ENCODE results near the gene PWWP2A. TPM values are rescaled to one million over a fixed set of nuclear protein-coding genes. Genes with fewer than 3 reads are reported as not detected.
A peak's percentile ranks its signal among the peaks of the same experiment; 100 is the strongest.

The PWWP2A gene
- total RNA-seq, 1 experiment from 2014 or later, result 61.1 TPM

- H3K4me3 Mint-ChIP-seq, result peak overlapping the region; percentile 38
- ATAC-seq (peak; percentile 82), DNase-seq (ENCODE audit: low spot score) (peak; percentile 64)
- peaks cover 4% of the 10 kb centered on the region; the same call in 1 of the 2 replicates for H3K36me3 Mint-ChIP-seq
- ChIA-PET CTCF (interaction anchor here (0.9 to 1.9 kb wide), 7 partner anchors 10 to 180 kb away, joined by 3 to 10 read pairs (median 5); no protein-coding TSS in a partner anchor), POLR2A (interaction anchor here (0.6 to 2.6 kb wide), 5 partner anchors 10 to 122 kb away, joined by 3 to 13 read pairs (median 4); no protein-coding TSS in a partner anchor)
- H3K4me1 Mint-ChIP-seq, result peaks cover 69% of the 10 kb centered on the region
- H3K27me3 Mint-ChIP-seq (ENCODE audit: low read depth), result no peaks in the 10 kb centered on the region
- peak overlapping the region; percentile 96 for H3K27ac Mint-ChIP-seq
- no peaks in the 10 kb centered on the region for H3K9me3 Mint-ChIP-seq
- TF ChIP-seq, protein P1, sequence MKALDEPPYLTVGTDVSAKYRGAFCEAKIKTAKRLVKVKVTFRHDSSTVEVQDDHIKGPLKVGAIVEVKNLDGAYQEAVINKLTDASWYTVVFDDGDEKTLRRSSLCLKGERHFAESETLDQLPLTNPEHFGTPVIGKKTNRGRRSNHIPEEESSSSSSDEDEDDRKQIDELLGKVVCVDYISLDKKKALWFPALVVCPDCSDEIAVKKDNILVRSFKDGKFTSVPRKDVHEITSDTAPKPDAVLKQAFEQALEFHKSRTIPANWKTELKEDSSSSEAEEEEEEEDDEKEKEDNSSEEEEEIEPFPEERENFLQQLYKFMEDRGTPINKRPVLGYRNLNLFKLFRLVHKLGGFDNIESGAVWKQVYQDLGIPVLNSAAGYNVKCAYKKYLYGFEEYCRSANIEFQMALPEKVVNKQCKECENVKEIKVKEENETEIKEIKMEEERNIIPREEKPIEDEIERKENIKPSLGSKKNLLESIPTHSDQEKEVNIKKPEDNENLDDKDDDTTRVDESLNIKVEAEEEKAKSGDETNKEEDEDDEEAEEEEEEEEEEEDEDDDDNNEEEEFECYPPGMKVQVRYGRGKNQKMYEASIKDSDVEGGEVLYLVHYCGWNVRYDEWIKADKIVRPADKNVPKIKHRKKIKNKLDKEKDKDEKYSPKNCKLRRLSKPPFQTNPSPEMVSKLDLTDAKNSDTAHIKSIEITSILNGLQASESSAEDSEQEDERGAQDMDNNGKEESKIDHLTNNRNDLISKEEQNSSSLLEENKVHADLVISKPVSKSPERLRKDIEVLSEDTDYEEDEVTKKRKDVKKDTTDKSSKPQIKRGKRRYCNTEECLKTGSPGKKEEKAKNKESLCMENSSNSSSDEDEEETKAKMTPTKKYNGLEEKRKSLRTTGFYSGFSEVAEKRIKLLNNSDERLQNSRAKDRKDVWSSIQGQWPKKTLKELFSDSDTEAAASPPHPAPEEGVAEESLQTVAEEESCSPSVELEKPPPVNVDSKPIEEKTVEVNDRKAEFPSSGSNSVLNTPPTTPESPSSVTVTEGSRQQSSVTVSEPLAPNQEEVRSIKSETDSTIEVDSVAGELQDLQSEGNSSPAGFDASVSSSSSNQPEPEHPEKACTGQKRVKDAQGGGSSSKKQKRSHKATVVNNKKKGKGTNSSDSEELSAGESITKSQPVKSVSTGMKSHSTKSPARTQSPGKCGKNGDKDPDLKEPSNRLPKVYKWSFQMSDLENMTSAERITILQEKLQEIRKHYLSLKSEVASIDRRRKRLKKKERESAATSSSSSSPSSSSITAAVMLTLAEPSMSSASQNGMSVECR (CRISPR knock-in tag; IDR thresholded peaks at IDR 0.05; ENCODE audit: borderline replicate concordance), result no peak
- TF ChIP-seq FOXK1 (CRISPR knock-in tag; IDR thresholded peaks at IDR 0.05), result peak; percentile 19; the same call in 1 of the 2 replicates
- TF ChIP-seq, protein P2, sequence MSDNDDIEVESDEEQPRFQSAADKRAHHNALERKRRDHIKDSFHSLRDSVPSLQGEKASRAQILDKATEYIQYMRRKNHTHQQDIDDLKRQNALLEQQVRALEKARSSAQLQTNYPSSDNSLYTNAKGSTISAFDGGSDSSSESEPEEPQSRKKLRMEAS (CRISPR knock-in tag; IDR thresholded peaks at IDR 0.05), result peak; percentile 75
- TF ChIP-seq ZBTB21 (CRISPR knock-in tag; IDR thresholded peaks at IDR 0.05; ENCODE audit: borderline replicate concordance), result no peak
- TF ChIP-seq, protein P3, sequence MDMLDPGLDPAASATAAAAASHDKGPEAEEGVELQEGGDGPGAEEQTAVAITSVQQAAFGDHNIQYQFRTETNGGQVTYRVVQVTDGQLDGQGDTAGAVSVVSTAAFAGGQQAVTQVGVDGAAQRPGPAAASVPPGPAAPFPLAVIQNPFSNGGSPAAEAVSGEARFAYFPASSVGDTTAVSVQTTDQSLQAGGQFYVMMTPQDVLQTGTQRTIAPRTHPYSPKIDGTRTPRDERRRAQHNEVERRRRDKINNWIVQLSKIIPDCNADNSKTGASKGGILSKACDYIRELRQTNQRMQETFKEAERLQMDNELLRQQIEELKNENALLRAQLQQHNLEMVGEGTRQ (CRISPR knock-in tag; IDR thresholded peaks at IDR 0.05), result peak; percentile 78
- TF ChIP-seq FOXJ3 (CRISPR knock-in tag; IDR thresholded peaks at IDR 0.05; ENCODE audit: borderline replicate concordance), result no peak
- TF ChIP-seq, protein P4, sequence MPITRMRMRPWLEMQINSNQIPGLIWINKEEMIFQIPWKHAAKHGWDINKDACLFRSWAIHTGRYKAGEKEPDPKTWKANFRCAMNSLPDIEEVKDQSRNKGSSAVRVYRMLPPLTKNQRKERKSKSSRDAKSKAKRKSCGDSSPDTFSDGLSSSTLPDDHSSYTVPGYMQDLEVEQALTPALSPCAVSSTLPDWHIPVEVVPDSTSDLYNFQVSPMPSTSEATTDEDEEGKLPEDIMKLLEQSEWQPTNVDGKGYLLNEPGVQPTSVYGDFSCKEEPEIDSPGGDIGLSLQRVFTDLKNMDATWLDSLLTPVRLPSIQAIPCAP (CRISPR knock-in tag; IDR thresholded peaks at IDR 0.05), result no peak
- TF ChIP-seq, protein P5, sequence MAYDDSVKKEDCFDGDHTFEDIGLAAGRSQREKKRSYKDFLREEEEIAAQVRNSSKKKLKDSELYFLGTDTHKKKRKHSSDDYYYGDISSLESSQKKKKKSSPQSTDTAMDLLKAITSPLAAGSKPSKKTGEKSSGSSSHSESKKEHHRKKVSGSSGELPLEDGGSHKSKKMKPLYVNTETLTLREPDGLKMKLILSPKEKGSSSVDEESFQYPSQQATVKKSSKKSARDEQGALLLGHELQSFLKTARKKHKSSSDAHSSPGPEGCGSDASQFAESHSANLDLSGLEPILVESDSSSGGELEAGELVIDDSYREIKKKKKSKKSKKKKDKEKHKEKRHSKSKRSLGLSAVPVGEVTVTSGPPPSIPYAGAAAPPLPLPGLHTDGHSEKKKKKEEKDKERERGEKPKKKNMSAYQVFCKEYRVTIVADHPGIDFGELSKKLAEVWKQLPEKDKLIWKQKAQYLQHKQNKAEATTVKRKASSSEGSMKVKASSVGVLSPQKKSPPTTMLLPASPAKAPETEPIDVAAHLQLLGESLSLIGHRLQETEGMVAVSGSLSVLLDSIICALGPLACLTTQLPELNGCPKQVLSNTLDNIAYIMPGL (CRISPR knock-in tag; IDR thresholded peaks at IDR 0.05), result no peak
- no peak for TF ChIP-seq ATF3 (CRISPR knock-in tag; conservative IDR thresholded peaks at IDR 0.05)
- no peak for TF ChIP-seq ETV6 (CRISPR knock-in tag; IDR thresholded peaks at IDR 0.05)
- TF ChIP-seq NFE2L1 (CRISPR knock-in tag; IDR thresholded peaks at IDR 0.05), result no peak
- TF ChIP-seq, protein P6, sequence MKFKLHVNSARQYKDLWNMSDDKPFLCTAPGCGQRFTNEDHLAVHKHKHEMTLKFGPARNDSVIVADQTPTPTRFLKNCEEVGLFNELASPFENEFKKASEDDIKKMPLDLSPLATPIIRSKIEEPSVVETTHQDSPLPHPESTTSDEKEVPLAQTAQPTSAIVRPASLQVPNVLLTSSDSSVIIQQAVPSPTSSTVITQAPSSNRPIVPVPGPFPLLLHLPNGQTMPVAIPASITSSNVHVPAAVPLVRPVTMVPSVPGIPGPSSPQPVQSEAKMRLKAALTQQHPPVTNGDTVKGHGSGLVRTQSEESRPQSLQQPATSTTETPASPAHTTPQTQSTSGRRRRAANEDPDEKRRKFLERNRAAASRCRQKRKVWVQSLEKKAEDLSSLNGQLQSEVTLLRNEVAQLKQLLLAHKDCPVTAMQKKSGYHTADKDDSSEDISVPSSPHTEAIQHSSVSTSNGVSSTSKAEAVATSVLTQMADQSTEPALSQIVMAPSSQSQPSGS (CRISPR knock-in tag; IDR thresholded peaks at IDR 0.05; ENCODE audit: borderline replicate concordance, low read depth), result no peak
- TF ChIP-seq ZNF532 (CRISPR knock-in tag; IDR thresholded peaks at IDR 0.05; ENCODE audit: borderline replicate concordance), result no peak
- TF ChIP-seq ZNF317 (CRISPR knock-in tag; IDR thresholded peaks at IDR 0.05; ENCODE audit: borderline replicate concordance, low read depth), result no peak
- no peak for TF ChIP-seq E2F5 (CRISPR knock-in tag; IDR thresholded peaks at IDR 0.05)
- no peak for TF ChIP-seq KAT7 (CRISPR knock-in tag; IDR thresholded peaks at IDR 0.05; ENCODE audit: borderline replicate concordance)
- TF ChIP-seq ZNF263 (CRISPR knock-in tag; IDR thresholded peaks at IDR 0.05; ENCODE audit: low read depth), result no peak
- TF ChIP-seq ZNF121 (CRISPR knock-in tag; IDR thresholded peaks at IDR 0.05), result no peak
- TF ChIP-seq TP53 (CRISPR knock-in tag; IDR thresholded peaks at IDR 0.05), result no peak
Observed at GRCh38 chr5:160165137-160166068, 46.2 kb upstream of the PWWP2A start.

Data from WTC11 (cell line).